PC-9 (cell line): ENCODE results near the gene OR7G3. TPM values are rescaled to one million over a fixed set of nuclear protein-coding genes. Genes with fewer than 3 reads are reported as not detected.
A peak's percentile ranks its signal among the peaks of the same experiment; 100 is the strongest.

ENCODE experiments used
- BruUV-seq: library from RNA; stranded (reverse); fragments of 400-500 nt; replicated peaks from 2 replicates; lab custom pipeline; 2021; lab: Mats Ljungman, UMichigan
- CTCF ChIA-PET: fragments of 300-600 bp; sonication (Branson Sonifier 250); formaldehyde crosslinking; loops from one replicate; lab custom pipeline; 2022; ENCODE audit warnings: antibody characterized with exemption; lab: Charles Lee
- POLR2A ChIA-PET: fragments of 300-600 bp; sonication (Branson Sonifier 250); formaldehyde crosslinking; loops from one replicate; lab custom pipeline; 2022; ENCODE audit warnings: antibody characterized with exemption; ENCODE audit not compliant: unreplicated experiment; lab: Charles Lee
- DNase-seq, 2 experiments: peaks; one replicate each; pipeline versions ENCODE4 v3.0.0 to v3.0.0-alpha.2; 2015 to 2022; ENCODE audit warnings: mixed read lengths in 1 of 2
- H2AFZ ChIP-seq: fragments of 200-600 bp; sonication (generic); 2 replicates; pipeline ENCODE4 v1.8.1; 2017; ENCODE audit warnings: antibody characterized with exemption
- H3F3A ChIP-seq: fragments of 200-600 bp; sonication (generic); 2 replicates; pipeline ENCODE4 v1.8.1; 2017; ENCODE audit warnings: antibody characterized with exemption, mild to moderate bottlenecking, low read depth; ENCODE audit not compliant: insufficient read depth
- H3K27ac ChIP-seq: fragments of 200-600 bp; sonication (generic); 2 replicates; pipeline ENCODE4 v1.6.1; 2016; ENCODE audit warnings: mixed run types
- H3K27me3 ChIP-seq: fragments of 200-600 bp; sonication (generic); 2 replicates; pipeline ENCODE4 v1.6.1; 2016; ENCODE audit warnings: low read depth, mixed run types; ENCODE audit not compliant: insufficient read depth
- H3K36me3 ChIP-seq: fragments of 200-600 bp; sonication (generic); 2 replicates; pipeline ENCODE4 v1.6.1; 2016; ENCODE audit warnings: low read depth, mixed run types
- H3K4me1 ChIP-seq: fragments of 200-600 bp; sonication (generic); replicated peaks from 2 replicates; pipeline ENCODE4 v1.6.1; 2016; ENCODE audit warnings: mixed run types; ENCODE audit not compliant: insufficient read depth
- H3K4me2 ChIP-seq: fragments of 200-600 bp; sonication (generic); 2 replicates; pipeline ENCODE4 v1.6.1; 2017; ENCODE audit warnings: mixed run types
- H3K4me3 ChIP-seq: fragments of 200-600 bp; sonication (generic); 2 replicates; pipeline ENCODE4 v1.6.1; 2016; ENCODE audit warnings: mixed run types
- H3K79me2 ChIP-seq: fragments of 200-600 bp; sonication (generic); 2 replicates; pipeline ENCODE4 v1.6.1; 2017; ENCODE audit warnings: low read depth, mixed run types
- H3K9me2 ChIP-seq: fragments of 200-600 bp; sonication (generic); 2 replicates; pipeline ENCODE4 v1.8.1; 2017; ENCODE audit warnings: mild to moderate bottlenecking; ENCODE audit not compliant: insufficient read depth
- H3K9me3 ChIP-seq: fragments of 200-600 bp; sonication (generic); 2 replicates; pipeline ENCODE4 v1.8.1; 2016; ENCODE audit warnings: low read depth; ENCODE audit not compliant: insufficient read depth
- H4K20me1 ChIP-seq: fragments of 200-600 bp; sonication (generic); 2 replicates; pipeline ENCODE4 v1.8.1; 2017; ENCODE audit not compliant: insufficient read depth
- CTCF ChIP-seq: fragments of 200-600 bp; sonication (generic); conservative IDR thresholded peaks from 2 replicates; pipeline ENCODE4 v1.6.1; 2017; ENCODE audit warnings: mixed run types, antibody characterized with exemption, mild to moderate bottlenecking, moderate library complexity
- EZH2 ChIP-seq: fragments of 200-600 bp; sonication (generic); IDR thresholded peaks from 2 replicates; pipeline ENCODE4 v1.8.0; 2017; ENCODE audit warnings: antibody characterized with exemption, low read depth
- intact Hi-C: fragments of 100-400 bp; cut with micrococcal nuclease; formaldehyde crosslinking; loops from one replicate; pipeline ENCODE4 v1.10.0; 2022; ENCODE audit not compliant: unreplicated experiment
- total RNA-seq: library from RNA; stranded (reverse); gene quantifications from 2 replicates; pipeline ENCODE4 v1.2.3, GENCODE V29; 2021

Gene OR7G3
- total RNA-seq, 1 experiment from 2014 or later, result not detected

GRCh38 chr19:9166846-9167245 is 40.1 kb upstream of the OR7G3 start:
- DNase-seq, result no peak
- TF ChIP-seq CTCF, result no peak
- TF ChIP-seq EZH2, result no peak
- Histone ChIP-seq H3K9me3 (peaks cover 17% of the 10 kb centered on the region; the same call in 1 of the 2 replicates), H3K9me2 (no peaks in the 10 kb centered on the region), H3K4me3 (no peak overlapping the region), H3K36me3 (peaks cover 17% of the 10 kb centered on the region), H3K27me3 (no peaks in the 10 kb centered on the region), H3K79me2 (no peaks in the 10 kb centered on the region), H3F3A (no peaks in the 10 kb centered on the region; the same call in 1 of the 2 replicates), H2AFZ (no peak overlapping the region), H4K20me1 (no peaks in the 10 kb centered on the region), H3K27ac (no peak overlapping the region), H3K4me2 (no peak overlapping the region), H3K4me1 (no peaks in the 10 kb centered on the region)
- intact Hi-C loops, result no loop called here
- no TSS peak for BruUV-seq
- ChIA-PET CTCF (no interaction called here), POLR2A (no interaction called here)

- no peaks in the 10 kb centered on the region for H3K79me2 ChIP-seq
- no peaks in the 10 kb centered on the region for H4K20me1 ChIP-seq
- no peaks in the 10 kb centered on the region for H3K9me2 ChIP-seq
- no peak overlapping the region for H3K27ac ChIP-seq
- no peaks in the 10 kb centered on the region for H3K4me1 ChIP-seq
- CTCF ChIA-PET, result no interaction called here
- BruUV-seq, result no TSS peak
- no peak overlapping the region for H2AFZ ChIP-seq
- H3K9me3 ChIP-seq, result peaks cover 33% of the 10 kb centered on the region
- TF ChIP-seq EZH2, result no peak
- no peak for TF ChIP-seq CTCF
- no peak overlapping the region for H3K4me2 ChIP-seq
- intact Hi-C loops, result no loop called here
- DNase-seq, result peak in 1 of 2 experiments; percentile 44
- H3F3A ChIP-seq, result peaks cover 11% of the 10 kb centered on the region; the same call in 1 of the 2 replicates
- POLR2A ChIA-PET, result no interaction called here
- no peak overlapping the region for H3K4me3 ChIP-seq
- H3K36me3 ChIP-seq, result peaks cover 33% of the 10 kb centered on the region
- H3K27me3 ChIP-seq, result no peaks in the 10 kb centered on the region
These were observed 38.5 kb upstream of the OR7G3 start for GRCh38 chr19:9165261-9165660.

GRCh38 chr19:9161427-9161826 is 34.7 kb upstream of the OR7G3 start:
- H3K27ac ChIP-seq, result no peak overlapping the region
- peaks cover 17% of the 10 kb centered on the region; the same call in 1 of the 2 replicates for H3F3A ChIP-seq
- TF ChIP-seq CTCF (no peak), EZH2 (no peak)
- no peaks in the 10 kb centered on the region for H3K27me3 ChIP-seq
- H3K36me3 ChIP-seq, result peaks cover 70% of the 10 kb centered on the region
- H3K79me2 ChIP-seq, result no peaks in the 10 kb centered on the region
- no peaks in the 10 kb centered on the region for H3K9me2 ChIP-seq
- no peaks in the 10 kb centered on the region for H3K4me1 ChIP-seq
- intact Hi-C loops, result no loop called here
- ChIA-PET POLR2A (no interaction called here), CTCF (no interaction called here)
- H3K9me3 ChIP-seq, result peaks cover 66% of the 10 kb centered on the region
- DNase-seq, result no peak
- no peaks in the 10 kb centered on the region for H4K20me1 ChIP-seq
- H3K4me3 ChIP-seq, result no peak overlapping the region
- no peak overlapping the region for H3K4me2 ChIP-seq
- no peak overlapping the region for H2AFZ ChIP-seq
- BruUV-seq, result TSS peak; percentile 10
